Measurements from ENCODE around the gene TACR1. TPM values are rescaled to one million over a fixed set of nuclear protein-coding genes. Genes with fewer than 3 reads are reported as not detected.

Gene TACR1
- polyA plus RNA-seq, 1 donor from 2014 or later: 0.78 TPM

DNA sequence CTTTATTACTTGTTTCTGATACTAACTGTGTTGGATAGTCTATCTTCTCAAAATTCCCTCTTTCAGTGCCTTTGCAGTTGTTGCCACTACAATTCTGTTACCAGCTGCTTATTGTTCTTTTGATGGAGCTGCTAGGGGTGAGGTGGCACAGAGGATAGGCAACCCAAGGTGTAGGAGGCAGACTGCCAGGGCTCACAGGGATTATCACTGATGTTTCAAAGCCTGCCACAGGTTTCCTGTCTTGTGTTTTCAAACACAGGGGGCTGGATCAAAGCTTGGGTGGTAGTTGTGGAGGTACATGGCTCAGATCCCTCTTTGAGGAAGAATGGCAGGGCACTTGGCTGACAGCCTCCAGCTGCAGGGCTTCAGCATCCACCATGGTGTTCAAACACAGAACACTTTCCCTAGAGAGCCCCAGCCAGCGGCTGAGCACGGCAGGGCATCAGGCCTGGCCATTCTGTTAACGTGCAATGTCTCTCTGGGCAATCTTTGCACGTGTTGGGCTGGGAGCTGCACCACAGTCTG is 153.7 kb downstream of the TACR1 start:
- H4K20me1 ChIP-seq (ENCODE audit: insufficient read depth): no peaks in the 10 kb centered on the region
- no peaks in the 10 kb centered on the region for H3K9me2 ChIP-seq (ENCODE audit: insufficient read depth, low read length)
- no peak overlapping the region for H3K4me2 ChIP-seq (ENCODE audit: low read length)
- no peak overlapping the region for H3K4me3 ChIP-seq (ENCODE audit: low read length)
- no peaks in the 10 kb centered on the region for H3F3A ChIP-seq (ENCODE audit: insufficient read depth, low read length, poor library complexity, severe bottlenecking)
- H3K27me3 ChIP-seq (ENCODE audit: insufficient read depth, low read depth, low read length): no peaks in the 10 kb centered on the region
- no peak overlapping the region for H2AFZ ChIP-seq (ENCODE audit: low read depth, low read length)
- no peaks in the 10 kb centered on the region for H3K36me3 ChIP-seq (ENCODE audit: insufficient read depth, low read length)
- H3K9me3 ChIP-seq (ENCODE audit: low read length): no peaks in the 10 kb centered on the region
- H3K79me2 ChIP-seq (replicated peaks; ENCODE audit: insufficient read depth, low read length): no peaks in the 10 kb centered on the region
- H3K27ac ChIP-seq (ENCODE audit: low read length): no peak overlapping the region
- no peak overlapping the region for H3K9ac ChIP-seq (ENCODE audit: low read length)
- TF ChIP-seq POLR2AphosphoS5 (IDR thresholded peaks at IDR 0.05) (no peak), EP300 (conservative IDR thresholded peaks at IDR 0.05; ENCODE audit: poor library complexity, severe bottlenecking) (no peak), RAD21 (conservative IDR thresholded peaks at IDR 0.05) (no peak), EZH2 (IDR thresholded peaks at IDR 0.05; ENCODE audit: borderline replicate concordance, insufficient read depth, low read length, poor library complexity, severe bottlenecking) (no peak), TAF1 (IDR thresholded peaks at IDR 0.05; ENCODE audit: low read depth) (no peak)
- TF ChIP-seq, protein P1, sequence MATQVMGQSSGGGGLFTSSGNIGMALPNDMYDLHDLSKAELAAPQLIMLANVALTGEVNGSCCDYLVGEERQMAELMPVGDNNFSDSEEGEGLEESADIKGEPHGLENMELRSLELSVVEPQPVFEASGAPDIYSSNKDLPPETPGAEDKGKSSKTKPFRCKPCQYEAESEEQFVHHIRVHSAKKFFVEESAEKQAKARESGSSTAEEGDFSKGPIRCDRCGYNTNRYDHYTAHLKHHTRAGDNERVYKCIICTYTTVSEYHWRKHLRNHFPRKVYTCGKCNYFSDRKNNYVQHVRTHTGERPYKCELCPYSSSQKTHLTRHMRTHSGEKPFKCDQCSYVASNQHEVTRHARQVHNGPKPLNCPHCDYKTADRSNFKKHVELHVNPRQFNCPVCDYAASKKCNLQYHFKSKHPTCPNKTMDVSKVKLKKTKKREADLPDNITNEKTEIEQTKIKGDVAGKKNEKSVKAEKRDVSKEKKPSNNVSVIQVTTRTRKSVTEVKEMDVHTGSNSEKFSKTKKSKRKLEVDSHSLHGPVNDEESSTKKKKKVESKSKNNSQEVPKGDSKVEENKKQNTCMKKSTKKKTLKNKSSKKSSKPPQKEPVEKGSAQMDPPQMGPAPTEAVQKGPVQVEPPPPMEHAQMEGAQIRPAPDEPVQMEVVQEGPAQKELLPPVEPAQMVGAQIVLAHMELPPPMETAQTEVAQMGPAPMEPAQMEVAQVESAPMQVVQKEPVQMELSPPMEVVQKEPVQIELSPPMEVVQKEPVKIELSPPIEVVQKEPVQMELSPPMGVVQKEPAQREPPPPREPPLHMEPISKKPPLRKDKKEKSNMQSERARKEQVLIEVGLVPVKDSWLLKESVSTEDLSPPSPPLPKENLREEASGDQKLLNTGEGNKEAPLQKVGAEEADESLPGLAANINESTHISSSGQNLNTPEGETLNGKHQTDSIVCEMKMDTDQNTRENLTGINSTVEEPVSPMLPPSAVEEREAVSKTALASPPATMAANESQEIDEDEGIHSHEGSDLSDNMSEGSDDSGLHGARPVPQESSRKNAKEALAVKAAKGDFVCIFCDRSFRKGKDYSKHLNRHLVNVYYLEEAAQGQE (IDR thresholded peaks at IDR 0.05; ENCODE audit: borderline replicate concordance): no peak
- TF ChIP-seq, protein P2, sequence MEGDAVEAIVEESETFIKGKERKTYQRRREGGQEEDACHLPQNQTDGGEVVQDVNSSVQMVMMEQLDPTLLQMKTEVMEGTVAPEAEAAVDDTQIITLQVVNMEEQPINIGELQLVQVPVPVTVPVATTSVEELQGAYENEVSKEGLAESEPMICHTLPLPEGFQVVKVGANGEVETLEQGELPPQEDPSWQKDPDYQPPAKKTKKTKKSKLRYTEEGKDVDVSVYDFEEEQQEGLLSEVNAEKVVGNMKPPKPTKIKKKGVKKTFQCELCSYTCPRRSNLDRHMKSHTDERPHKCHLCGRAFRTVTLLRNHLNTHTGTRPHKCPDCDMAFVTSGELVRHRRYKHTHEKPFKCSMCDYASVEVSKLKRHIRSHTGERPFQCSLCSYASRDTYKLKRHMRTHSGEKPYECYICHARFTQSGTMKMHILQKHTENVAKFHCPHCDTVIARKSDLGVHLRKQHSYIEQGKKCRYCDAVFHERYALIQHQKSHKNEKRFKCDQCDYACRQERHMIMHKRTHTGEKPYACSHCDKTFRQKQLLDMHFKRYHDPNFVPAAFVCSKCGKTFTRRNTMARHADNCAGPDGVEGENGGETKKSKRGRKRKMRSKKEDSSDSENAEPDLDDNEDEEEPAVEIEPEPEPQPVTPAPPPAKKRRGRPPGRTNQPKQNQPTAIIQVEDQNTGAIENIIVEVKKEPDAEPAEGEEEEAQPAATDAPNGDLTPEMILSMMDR (IDR thresholded peaks at IDR 0.05; ENCODE audit: poor library complexity, severe bottlenecking): no peak

DNA sequence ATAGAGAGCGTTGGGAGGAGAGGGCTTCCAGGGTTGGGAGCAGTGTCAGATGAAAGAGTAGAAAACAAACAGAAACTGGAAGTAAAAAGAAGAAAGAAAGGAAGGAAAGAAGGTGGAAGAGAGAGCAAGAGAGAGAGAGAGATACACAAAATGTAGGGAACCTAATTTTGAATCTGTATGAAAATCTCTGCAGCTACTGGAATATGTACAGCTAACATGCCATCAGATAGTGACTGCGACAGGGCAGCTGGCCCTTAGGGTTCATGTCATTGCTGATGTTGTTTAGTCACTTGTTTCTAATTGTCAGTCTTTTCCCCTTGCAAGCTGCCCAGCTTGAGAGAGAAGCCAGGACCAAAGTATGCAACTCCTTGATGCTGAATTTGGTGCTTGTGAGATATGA is 155.0 kb downstream of the TACR1 start:
- H3K4me2 ChIP-seq (ENCODE audit: low read length): no peak overlapping the region
- H3K9me2 ChIP-seq (ENCODE audit: insufficient read depth, low read length): no peaks in the 10 kb centered on the region

More for the DNA sequence above, 155.0 kb downstream of the TACR1 start:
- H3K9me3 ChIP-seq (ENCODE audit: low read length): no peaks in the 10 kb centered on the region
- no peaks in the 10 kb centered on the region for H3F3A ChIP-seq (ENCODE audit: insufficient read depth, low read length, poor library complexity, severe bottlenecking)
- H3K9ac ChIP-seq (ENCODE audit: low read length): no peak overlapping the region
- H3K79me2 ChIP-seq (replicated peaks; ENCODE audit: insufficient read depth, low read length): no peaks in the 10 kb centered on the region
- no peaks in the 10 kb centered on the region for H4K20me1 ChIP-seq (ENCODE audit: insufficient read depth)
- TF ChIP-seq EZH2 (IDR thresholded peaks at IDR 0.05; ENCODE audit: borderline replicate concordance, insufficient read depth, low read length, poor library complexity, severe bottlenecking) (no peak), RAD21 (conservative IDR thresholded peaks at IDR 0.05) (no peak), SMC3 (conservative IDR thresholded peaks at IDR 0.05; ENCODE audit: poor library complexity) (no peak), POLR2AphosphoS5 (IDR thresholded peaks at IDR 0.05) (no peak), MXI1 (conservative IDR thresholded peaks at IDR 0.05; ENCODE audit: poor library complexity, severe bottlenecking) (no peak), TAF1 (IDR thresholded peaks at IDR 0.05; ENCODE audit: low read depth) (no peak), EP300 (conservative IDR thresholded peaks at IDR 0.05; ENCODE audit: poor library complexity, severe bottlenecking) (no peak)
- TF ChIP-seq, protein P1 (IDR thresholded peaks at IDR 0.05; ENCODE audit: borderline replicate concordance): no peak
- TF ChIP-seq, protein P2 (IDR thresholded peaks at IDR 0.05; ENCODE audit: poor library complexity, severe bottlenecking): no peak
- no peak overlapping the region for H2AFZ ChIP-seq (ENCODE audit: low read depth, low read length)
- H3K36me3 ChIP-seq (ENCODE audit: insufficient read depth, low read length): no peaks in the 10 kb centered on the region
- no peak overlapping the region for H3K27ac ChIP-seq (ENCODE audit: low read length)
- no peaks in the 10 kb centered on the region for H3K27me3 ChIP-seq (ENCODE audit: insufficient read depth, low read depth, low read length)
- no peak overlapping the region for H3K4me3 ChIP-seq (ENCODE audit: low read length)
